HCT116 (cell line): ENCODE data around the gene SUCLG2. TPM values are rescaled to one million over a fixed set of nuclear protein-coding genes. Genes with fewer than 3 reads are reported as not detected.

Experiments
- ATAC-seq: fragments of 200-7000 bp; cut with Tn5 transposase; 2 replicates; pipeline ENCODE4 v1.9.1; 2020; ENCODE audit warnings: mild to moderate bottlenecking, moderate library complexity
- BruUV-seq: library from RNA; stranded (reverse); fragments of 400-500 nt; replicated peaks from 2 replicates; lab custom pipeline; 2021; lab: Mats Ljungman, UMichigan
- CTCF ChIA-PET: fragments of 300-600 bp; sonication (Branson Sonifier 250); formaldehyde crosslinking; loops from one replicate; lab custom pipeline; 2021; ENCODE audit warnings: antibody characterized with exemption; lab: Charles Lee
- POLR2A ChIA-PET: fragments of 300-600, 350-600 bp; sonication (Branson Sonifier 250); formaldehyde crosslinking; loops from one replicate; lab custom pipeline; 2021; ENCODE audit warnings: antibody characterized with exemption; lab: Charles Lee
- RAD21 ChIA-PET, 2 experiments: fragments of 300-600 bp; sonication (Branson Sonifier 250); formaldehyde crosslinking; loops; one replicate each; lab custom pipeline; 2023; ENCODE audit warnings: low total read pairs in 2 of 2; ENCODE audit not compliant: uncharacterized antibody in 2 of 2, unreplicated experiment in 2 of 2, low non-redundant PET in 1 of 2; lab: Charles Lee
- DNase-seq: peaks from one replicate; pipeline ENCODE4 v3.0.0-alpha.2; 2010; ENCODE audit warnings: low read depth, low spot score
- H2AFZ ChIP-seq: fragments of 200-600 bp; shearing (Covaris generic), sonication (generic); 2 replicates; pipeline ENCODE4 v1.6.1; 2017; ENCODE audit warnings: low read depth, mixed run types, mixed read lengths, antibody characterized with exemption, low read length; ENCODE audit not compliant: poor library complexity, severe bottlenecking
- H3K27ac ChIP-seq: 2 replicates; pipeline ENCODE4 v1.5.1; 2012; ENCODE audit warnings: low read depth, low read length
- H3K27me3 ChIP-seq: fragments of 200-600 bp; sonication (generic); 2 replicates; pipeline ENCODE4 v1.6.1; 2016; ENCODE audit warnings: mixed run types, low read length, mixed read lengths; ENCODE audit not compliant: insufficient read depth
- H3K36me3 ChIP-seq, 2 experiments: fragments of 200-500 bp in 1 of 2; fragments of 200-600 bp in 1 of 2; sonication (Bioruptor generic) in 1 of 2; sonication (generic) in 1 of 2; 2 replicates each; pipeline versions ENCODE4 v1.5.1 to v1.6.1; 2014 to 2016; ENCODE audit warnings: low read length in 2 of 2, inconsistent platforms in 1 of 2, mixed read lengths in 1 of 2, mixed run types in 1 of 2; ENCODE audit not compliant: insufficient read depth in 2 of 2, control insufficient read depth in 1 of 2
- H3K4me1 ChIP-seq, 2 experiments: fragments of 200-600 bp in 1 of 2; sonication (generic) in 1 of 2; 2 replicates each; pipeline versions ENCODE4 v1.5.1 to v1.6.1; 2012 to 2017; ENCODE audit warnings: low read length in 2 of 2, inconsistent platforms in 1 of 2, mild to moderate bottlenecking in 1 of 2, mixed read lengths in 1 of 2, mixed run types in 1 of 2, moderate library complexity in 1 of 2; ENCODE audit not compliant: insufficient read depth in 2 of 2, control insufficient read depth in 1 of 2
- H3K4me2 ChIP-seq: fragments of 200-600 bp; sonication (generic); 2 replicates; pipeline ENCODE4 v1.6.1; 2017; ENCODE audit warnings: mixed run types, low read length, mixed read lengths
- H3K4me3 ChIP-seq, 2 experiments: fragments of 200-600 bp in 1 of 2; sonication (generic) in 1 of 2; replicated peaks in 1 of 2; 2 replicates each; pipeline ENCODE4 v1.5.1; 2011 to 2016; ENCODE audit warnings: low read length in 2 of 2, control low read depth in 1 of 2, low read depth in 1 of 2, mild to moderate bottlenecking in 1 of 2, mixed read lengths in 1 of 2, mixed run types in 1 of 2
- H3K79me2 ChIP-seq: fragments of 200-600 bp; sonication (generic); 2 replicates; pipeline ENCODE4 v1.6.1; 2017; ENCODE audit warnings: mild to moderate bottlenecking, mixed run types, low read length, moderate library complexity, mixed read lengths; ENCODE audit not compliant: insufficient read depth
- H3K9ac ChIP-seq: fragments of 200-600 bp; sonication (generic); 2 replicates; pipeline ENCODE4 v1.6.1; 2016; ENCODE audit warnings: low read length, mixed read lengths
- H3K9me2 ChIP-seq: fragments of 200-600 bp; sonication (generic), shearing (Covaris generic); 2 replicates; pipeline ENCODE4 v1.6.1; 2017; ENCODE audit warnings: mixed run types, mild to moderate bottlenecking, moderate library complexity; ENCODE audit not compliant: insufficient read depth
- H3K9me3 ChIP-seq, 2 experiments: fragments of 200-500 bp in 1 of 2; fragments of 200-600 bp in 1 of 2; sonication (Bioruptor generic) in 1 of 2; sonication (generic) in 1 of 2; 2 replicates each; pipeline ENCODE4 v1.6.1; 2014 to 2017; ENCODE audit warnings: low read length in 2 of 2, mixed read lengths in 2 of 2, inconsistent platforms in 1 of 2, low read depth in 1 of 2, mild to moderate bottlenecking in 1 of 2, mixed run types in 1 of 2, moderate library complexity in 1 of 2; ENCODE audit not compliant: control insufficient read depth in 1 of 2, insufficient read depth in 1 of 2
- H4K20me1 ChIP-seq: fragments of 200-600 bp; sonication (generic), shearing (Covaris generic); 2 replicates; pipeline ENCODE4 v1.6.1; 2017; ENCODE audit warnings: mixed run types, mild to moderate bottlenecking, moderate library complexity; ENCODE audit not compliant: insufficient read depth
- CEBPB ChIP-seq: IDR thresholded peaks from 2 replicates; pipeline ENCODE4 v1.6.1; 2012; ENCODE audit warnings: low read depth
- CTCF ChIP-seq, 3 experiments: fragments of 200-600 bp in 1 of 3; sonication (generic) in 1 of 3; IDR thresholded peaks in 2 of 3; conservative IDR thresholded peaks in 1 of 3; 2 replicates each; pipeline ENCODE4 v1.5.1; 2012 to 2017; ENCODE audit warnings: low read depth in 2 of 3, low read length in 2 of 3, antibody characterized with exemption in 1 of 3, borderline replicate concordance in 1 of 3, control low read depth in 1 of 3, mild to moderate bottlenecking in 1 of 3, mixed read lengths in 1 of 3, mixed run types in 1 of 3, moderate library complexity in 1 of 3; ENCODE audit not compliant: insufficient read depth in 1 of 3
- ELF1 ChIP-seq: IDR thresholded peaks from 2 replicates; pipeline ENCODE4 v1.6.1; 2012; ENCODE audit warnings: low read depth, borderline replicate concordance
- EZH2 ChIP-seq: fragments of 200-600 bp; sonication (generic); IDR thresholded peaks from 2 replicates; pipeline ENCODE4 v1.6.1; 2017; ENCODE audit warnings: antibody characterized with exemption, mixed run types
- EZH2phosphoT487 ChIP-seq: fragments of 200-600 bp; IDR thresholded peaks from 2 replicates; pipeline ENCODE4 v1.6.1; 2018; ENCODE audit warnings: antibody characterized with exemption, borderline replicate concordance
- JUND ChIP-seq: IDR thresholded peaks from 2 replicates; pipeline ENCODE4 v1.6.1; 2012
- POLR2A ChIP-seq: IDR thresholded peaks from 2 replicates; pipeline ENCODE4 v1.7.0; 2011; ENCODE audit warnings: borderline replicate concordance; ENCODE audit not compliant: insufficient read depth, insufficient read length; ENCODE audit errors: extremely low read depth
- POLR2AphosphoS5 ChIP-seq: IDR thresholded peaks from 2 replicates; pipeline ENCODE4 v1.6.1; 2011; ENCODE audit warnings: mild to moderate bottlenecking, low read depth, low read length, moderate library complexity
- SIN3A ChIP-seq: IDR thresholded peaks from 2 replicates; pipeline ENCODE4 v1.6.1; 2012; ENCODE audit warnings: low read depth
- TCF7L2 ChIP-seq: IDR thresholded peaks from 2 replicates; pipeline ENCODE4 v1.7.0; 2011; ENCODE audit warnings: borderline replicate concordance, inconsistent platforms; ENCODE audit not compliant: insufficient read depth, insufficient read length; ENCODE audit errors: extremely low read depth
- YY1 ChIP-seq: IDR thresholded peaks from 2 replicates; pipeline ENCODE4 v1.6.1; 2011; ENCODE audit warnings: low read length, low read depth, moderate library complexity, mild to moderate bottlenecking; ENCODE audit not compliant: insufficient replicate concordance; ENCODE audit errors: extremely low read depth
- ZFX ChIP-seq: fragments of 450-650 bp; IDR thresholded peaks from 2 replicates; pipeline ENCODE4 v1.6.1; 2017
- ZNF274 ChIP-seq: fragments of 200-500 bp; sonication (Bioruptor generic); IDR thresholded peaks from 2 replicates; pipeline ENCODE4 v1.6.1; 2014; ENCODE audit warnings: mild to moderate bottlenecking, low read depth, low read length, inconsistent platforms
- intact Hi-C: fragments of 100-400 bp; cut with micrococcal nuclease; formaldehyde crosslinking; loops from 2 replicates; pipeline ENCODE4 v1.10.0; 2022
- total RNA-seq: library from RNA; stranded (reverse); gene quantifications from one replicate; pipeline ENCODE4 v1.2.1, GENCODE V29; 2021; ENCODE audit not compliant: unreplicated experiment
- TF ChIP-seq, protein P1 (sequence below): IDR thresholded peaks from 2 replicates; pipeline ENCODE4 v1.6.1; 2011; ENCODE audit warnings: mild to moderate bottlenecking, low read length, moderate library complexity; ENCODE audit not compliant: insufficient replicate concordance; ENCODE audit errors: extremely low read depth
- TF ChIP-seq, protein P2 (sequence below): IDR thresholded peaks from 2 replicates; pipeline ENCODE4 v1.6.1; 2012
- TF ChIP-seq, protein P3 (sequence below): IDR thresholded peaks from 2 replicates; pipeline ENCODE4 v1.6.1; 2012

The SUCLG2 gene
- total RNA-seq, 1 experiment from 2014 or later: 49.2 TPM

DNA sequence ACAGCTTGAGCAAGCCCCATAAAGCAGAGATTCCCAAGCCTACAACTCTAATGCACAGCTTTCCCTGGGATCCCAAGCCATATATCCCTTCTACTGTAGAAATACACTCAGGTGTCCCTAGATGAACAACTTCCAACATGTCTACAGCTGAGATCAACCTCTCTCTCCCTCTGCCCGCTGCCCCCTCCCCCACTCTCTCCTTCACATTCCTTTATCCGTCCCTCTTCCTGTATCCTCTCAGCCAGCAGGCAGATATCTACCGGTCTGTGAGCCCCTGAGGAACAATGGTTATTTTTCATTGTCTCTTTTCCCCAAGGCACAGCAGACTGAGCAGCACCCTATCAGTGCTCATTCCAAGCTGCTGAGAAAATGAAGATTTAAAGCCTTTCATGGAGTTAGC lies 138.6 kb downstream of the SUCLG2 start (continued):
- TF ChIP-seq CTCF (IDR thresholded peaks at IDR 0.05 in 2 of 3, conservative IDR thresholded peaks at IDR 0.05 in 1 of 3; ENCODE audit: borderline replicate concordance in 1 of 3, insufficient read depth in 1 of 3, low read depth in 2 of 3, low read length in 2 of 3): no peak
- TF ChIP-seq POLR2A: no peak
- no peak for TF ChIP-seq EZH2phosphoT487

DNA sequence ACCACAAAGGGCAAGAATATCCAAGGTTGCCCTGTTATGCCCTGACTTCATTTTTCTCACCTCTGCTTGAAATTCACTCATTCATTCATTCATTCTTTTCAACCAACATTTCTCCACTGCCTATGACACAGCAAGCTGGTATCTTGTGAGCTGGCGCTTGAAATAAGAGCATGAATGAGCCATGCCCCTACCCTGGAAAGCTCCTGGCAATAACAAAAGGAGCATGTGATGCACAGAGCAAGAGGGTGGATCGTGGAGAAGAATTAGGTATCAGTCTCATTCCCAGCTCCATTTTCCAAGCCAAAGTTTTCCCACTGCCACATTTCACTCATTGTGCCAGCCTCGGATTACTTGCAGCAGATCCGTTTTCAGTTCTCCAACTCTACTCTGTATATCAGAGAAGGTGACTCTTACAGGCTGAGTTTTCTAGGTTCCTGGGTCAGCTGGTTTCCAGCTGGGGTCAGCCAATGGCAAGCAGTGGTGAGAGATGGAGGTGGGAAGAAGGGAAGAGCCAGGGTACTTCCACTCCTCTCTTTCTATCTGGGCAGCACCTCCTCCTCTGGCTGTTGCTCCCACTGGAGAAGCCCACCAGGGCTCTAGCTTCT lies 144.8 kb downstream of the SUCLG2 start:
- DNase-seq: no peak
- BruUV-seq: no TSS peak
- Histone ChIP-seq H3K9me2 (no peaks in the 10 kb centered on the region), H3K27me3 (no peaks in the 10 kb centered on the region), H3K27ac (no peak overlapping the region), H2AFZ (no peak overlapping the region), H3K9me3 (no peaks in the 10 kb centered on the region), H3K79me2 (no peaks in the 10 kb centered on the region), H3K36me3 (no peaks in the 10 kb centered on the region), H3K4me3 (no peak overlapping the region), H3K4me2 (no peak overlapping the region), H4K20me1 (no peaks in the 10 kb centered on the region), H3K4me1 (no peaks in the 10 kb centered on the region), H3K9ac (no peak overlapping the region)
- ATAC-seq: no peak
- ChIA-PET RAD21 (no interaction called here), CTCF (no interaction called here), POLR2A (no interaction called here)
- intact Hi-C loops: no loop called here
- no peak for TF ChIP-seq POLR2A
- no peak for TF ChIP-seq JUND
- no peak for TF ChIP-seq ELF1
- TF ChIP-seq YY1: no peak
- no peak for TF ChIP-seq CTCF (IDR thresholded peaks at IDR 0.05 in 2 of 3, conservative IDR thresholded peaks at IDR 0.05 in 1 of 3; ENCODE audit: borderline replicate concordance in 1 of 3, insufficient read depth in 1 of 3, low read depth in 2 of 3, low read length in 2 of 3)
- TF ChIP-seq, protein P1, sequence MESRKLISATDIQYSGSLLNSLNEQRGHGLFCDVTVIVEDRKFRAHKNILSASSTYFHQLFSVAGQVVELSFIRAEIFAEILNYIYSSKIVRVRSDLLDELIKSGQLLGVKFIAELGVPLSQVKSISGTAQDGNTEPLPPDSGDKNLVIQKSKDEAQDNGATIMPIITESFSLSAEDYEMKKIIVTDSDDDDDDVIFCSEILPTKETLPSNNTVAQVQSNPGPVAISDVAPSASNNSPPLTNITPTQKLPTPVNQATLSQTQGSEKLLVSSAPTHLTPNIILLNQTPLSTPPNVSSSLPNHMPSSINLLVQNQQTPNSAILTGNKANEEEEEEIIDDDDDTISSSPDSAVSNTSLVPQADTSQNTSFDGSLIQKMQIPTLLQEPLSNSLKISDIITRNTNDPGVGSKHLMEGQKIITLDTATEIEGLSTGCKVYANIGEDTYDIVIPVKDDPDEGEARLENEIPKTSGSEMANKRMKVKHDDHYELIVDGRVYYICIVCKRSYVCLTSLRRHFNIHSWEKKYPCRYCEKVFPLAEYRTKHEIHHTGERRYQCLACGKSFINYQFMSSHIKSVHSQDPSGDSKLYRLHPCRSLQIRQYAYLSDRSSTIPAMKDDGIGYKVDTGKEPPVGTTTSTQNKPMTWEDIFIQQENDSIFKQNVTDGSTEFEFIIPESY: no peak
- no peak for TF ChIP-seq EZH2
- no peak for TF ChIP-seq SIN3A
- TF ChIP-seq EZH2phosphoT487: no peak
- TF ChIP-seq POLR2AphosphoS5: no peak
- no peak for TF ChIP-seq TCF7L2
- TF ChIP-seq, protein P2, sequence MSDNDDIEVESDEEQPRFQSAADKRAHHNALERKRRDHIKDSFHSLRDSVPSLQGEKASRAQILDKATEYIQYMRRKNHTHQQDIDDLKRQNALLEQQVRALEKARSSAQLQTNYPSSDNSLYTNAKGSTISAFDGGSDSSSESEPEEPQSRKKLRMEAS: no peak
- TF ChIP-seq ZFX: no peak
- TF ChIP-seq, protein P3, sequence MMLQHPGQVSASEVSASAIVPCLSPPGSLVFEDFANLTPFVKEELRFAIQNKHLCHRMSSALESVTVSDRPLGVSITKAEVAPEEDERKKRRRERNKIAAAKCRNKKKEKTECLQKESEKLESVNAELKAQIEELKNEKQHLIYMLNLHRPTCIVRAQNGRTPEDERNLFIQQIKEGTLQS: no peak
- TF ChIP-seq CEBPB: no peak
- no peak for TF ChIP-seq ZNF274
